GM18505 (cell line): ENCODE measurements around the gene PALLD.

Source experiments
- ATAC-seq: cut with Tn5 transposase; IDR thresholded peaks from one replicate; pipeline ENCODE4 v1.9.1; 2021; ENCODE audit not compliant: unreplicated experiment
- POLR2A ChIP-seq: IDR thresholded peaks from 4 replicates; pipeline ENCODE4 v1.6.1; 2011; ENCODE audit warnings: borderline replicate concordance; ENCODE audit not compliant: insufficient read depth, insufficient read length; ENCODE audit errors: extremely low read depth

Gene PALLD

GRCh38 chr4:168656946-168657473 lies 160.2 kb downstream of the PALLD start:
- TF ChIP-seq POLR2A: no peak

GRCh38 chr4:168658751-168659150 lies 161.9 kb downstream of the PALLD start:
- TF ChIP-seq POLR2A: no peak
- ATAC-seq: no peak

More at GRCh38 chr4:168656946-168657473, 160.2 kb downstream of the PALLD start:
- no peak for ATAC-seq

- no peak for ATAC-seq
- no peak for TF ChIP-seq POLR2A
These were observed 163.1 kb downstream of the PALLD start for GRCh38 chr4:168659741-168660465.

DNA sequence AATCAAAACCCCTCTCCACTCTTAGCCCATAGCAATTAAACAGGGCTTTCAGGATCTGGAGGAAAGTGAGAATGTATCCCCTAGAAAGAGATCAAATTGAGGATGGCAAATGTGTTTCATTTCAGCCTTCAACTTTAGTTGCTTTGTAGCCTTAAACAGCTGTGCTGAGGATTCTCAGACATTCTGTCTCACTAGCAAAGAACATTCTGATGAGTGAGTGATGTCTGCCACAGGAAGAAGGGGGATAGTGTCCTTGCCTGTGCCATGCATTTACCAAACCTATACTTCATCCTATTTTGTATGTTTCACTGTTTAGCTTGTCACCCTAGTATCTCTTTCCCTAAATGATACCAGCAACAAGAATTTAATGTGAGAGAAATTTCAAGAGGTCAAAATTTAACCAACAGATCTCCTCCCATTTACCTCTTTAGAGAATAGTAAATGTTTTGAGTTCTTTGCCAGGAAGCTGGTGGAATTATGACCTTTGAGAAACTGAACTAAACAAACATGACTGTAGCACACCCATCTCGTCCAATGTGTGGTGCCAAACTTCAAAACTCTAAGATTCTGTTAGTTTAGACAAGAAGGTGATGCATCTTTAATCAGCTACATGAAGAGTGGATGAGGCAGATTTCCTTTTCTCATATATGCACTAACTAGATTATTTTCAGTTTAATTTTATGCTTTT lies 165.6 kb downstream of the PALLD start:
- TF ChIP-seq POLR2A: no peak
- no peak for ATAC-seq

- no peak for ATAC-seq
- TF ChIP-seq POLR2A: no peak
These were observed 167.5 kb downstream of the PALLD start for GRCh38 chr4:168664242-168664891.

DNA sequence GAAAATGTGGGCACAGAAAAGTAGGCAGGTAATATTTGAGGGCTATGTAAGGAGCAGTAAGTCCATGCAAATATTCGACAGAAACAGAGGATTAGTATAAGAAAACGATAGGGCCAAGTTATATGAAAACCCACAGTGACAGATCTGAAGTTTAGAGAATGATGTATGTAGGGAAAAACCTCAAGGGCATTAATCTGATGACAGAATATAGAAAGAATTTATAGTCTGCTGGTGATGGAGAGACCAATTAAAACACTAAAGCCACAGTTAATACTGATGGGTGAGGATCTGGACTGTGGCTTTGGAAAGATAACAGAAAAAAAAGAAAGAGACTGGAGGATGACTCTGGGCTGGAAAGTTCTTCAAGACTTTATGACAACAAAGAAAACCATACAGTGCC lies 169.7 kb downstream of the PALLD start:
- no peak for ATAC-seq
- TF ChIP-seq POLR2A: no peak

- ATAC-seq: no peak
- no peak for TF ChIP-seq POLR2A
These were observed 170.5 kb downstream of the PALLD start for GRCh38 chr4:168667376-168667775.

DNA sequence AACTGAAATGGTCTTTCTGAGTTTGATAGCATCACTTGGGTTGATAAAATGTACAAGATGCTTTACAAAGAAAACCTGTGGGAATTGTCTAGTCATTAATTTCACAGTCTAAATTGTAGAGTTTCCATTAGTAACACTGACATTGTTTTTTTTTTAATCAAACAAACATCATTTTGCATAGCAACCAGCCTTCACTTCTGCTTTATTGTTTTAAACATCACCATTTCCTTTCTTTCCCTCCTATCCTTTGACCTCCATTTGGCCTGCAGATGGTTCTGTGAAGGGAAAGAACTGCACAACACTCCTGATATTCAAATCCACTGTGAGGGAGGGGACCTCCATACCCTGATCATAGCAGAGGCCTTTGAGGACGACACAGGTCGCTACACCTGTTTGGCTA lies 171.1 kb downstream of the PALLD start:
- no peak for ATAC-seq
- TF ChIP-seq POLR2A: no peak

GRCh38 chr4:168673476-168673875 lies 176.6 kb downstream of the PALLD start:
- no peak for ATAC-seq
- TF ChIP-seq POLR2A: no peak

DNA sequence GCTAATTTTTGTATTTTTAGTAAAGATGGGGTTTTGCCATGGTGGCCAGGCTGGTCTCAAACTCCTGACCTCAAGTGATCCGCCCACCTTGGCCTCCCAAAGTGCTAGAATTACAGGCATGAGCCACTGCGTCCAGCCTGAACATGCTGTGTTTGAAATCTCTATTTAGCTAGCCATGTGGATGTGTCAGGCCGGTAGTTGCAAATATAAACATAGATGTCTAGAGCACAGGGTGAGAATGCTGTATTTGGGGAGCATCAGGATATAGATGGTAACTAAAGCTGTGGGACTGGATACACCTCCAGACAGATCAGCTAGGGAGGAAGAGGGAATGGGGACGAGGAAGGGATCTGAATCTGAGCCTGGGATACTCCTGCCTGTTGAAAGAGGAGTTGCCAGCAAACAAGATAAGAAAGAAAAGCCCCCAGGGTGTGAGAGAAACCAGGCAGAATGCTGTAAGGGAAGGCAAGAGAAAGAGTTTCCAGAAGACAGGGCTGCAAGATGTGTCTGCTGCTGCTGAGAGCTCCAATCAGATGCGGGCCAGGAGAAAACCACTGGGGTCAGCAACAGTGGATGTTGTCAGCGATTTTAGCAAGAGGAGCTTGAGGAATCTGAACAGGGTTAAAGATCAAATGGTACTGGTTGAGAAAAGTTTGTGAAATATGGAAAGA lies 177.4 kb downstream of the PALLD start:
- ATAC-seq: no peak
- no peak for TF ChIP-seq POLR2A

DNA sequence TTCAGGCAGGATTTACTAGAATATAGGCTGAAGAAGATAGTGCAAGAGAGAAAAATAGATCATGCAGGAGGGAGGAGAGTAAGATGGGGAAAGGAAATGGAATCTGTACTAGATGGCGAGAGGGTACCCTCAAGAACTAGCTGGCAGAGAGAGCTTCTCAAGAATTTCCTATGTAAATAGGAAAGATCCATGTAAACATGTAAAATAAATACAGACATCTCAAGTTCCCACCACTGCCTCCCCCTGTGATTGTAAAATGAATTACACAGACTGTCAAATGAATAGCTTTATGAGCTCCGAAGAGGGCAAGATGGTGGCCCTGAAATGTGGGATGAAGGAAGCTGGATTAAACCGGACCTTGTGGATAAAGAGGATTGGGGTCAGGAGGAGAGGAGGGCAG lies 178.0 kb downstream of the PALLD start:
- TF ChIP-seq POLR2A: no peak
- ATAC-seq: no peak

- ATAC-seq: no peak
- no peak for TF ChIP-seq POLR2A
These were observed 180.2 kb downstream of the PALLD start for GRCh38 chr4:168677063-168677462.

DNA sequence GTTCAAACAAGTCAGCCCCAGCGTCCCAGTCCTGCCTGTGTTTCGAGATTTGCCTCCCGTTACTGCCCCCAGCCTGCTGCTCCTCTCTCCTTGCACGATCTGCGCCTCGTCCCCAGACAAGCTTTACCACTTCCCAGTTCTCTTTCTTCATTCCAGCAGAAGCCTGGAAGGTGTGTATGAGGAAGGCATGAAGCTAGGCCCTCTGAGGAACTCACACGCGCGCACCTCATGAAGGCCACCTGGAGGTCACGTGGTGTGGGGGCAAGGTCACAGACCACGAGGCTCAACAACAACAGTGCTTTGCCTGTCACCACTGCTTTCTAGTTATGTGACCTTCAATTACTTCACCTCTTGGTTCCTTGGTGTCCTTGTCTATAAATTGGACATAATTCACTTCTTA lies 181.0 kb downstream of the PALLD start:
- TF ChIP-seq POLR2A: no peak
- no peak for ATAC-seq

DNA sequence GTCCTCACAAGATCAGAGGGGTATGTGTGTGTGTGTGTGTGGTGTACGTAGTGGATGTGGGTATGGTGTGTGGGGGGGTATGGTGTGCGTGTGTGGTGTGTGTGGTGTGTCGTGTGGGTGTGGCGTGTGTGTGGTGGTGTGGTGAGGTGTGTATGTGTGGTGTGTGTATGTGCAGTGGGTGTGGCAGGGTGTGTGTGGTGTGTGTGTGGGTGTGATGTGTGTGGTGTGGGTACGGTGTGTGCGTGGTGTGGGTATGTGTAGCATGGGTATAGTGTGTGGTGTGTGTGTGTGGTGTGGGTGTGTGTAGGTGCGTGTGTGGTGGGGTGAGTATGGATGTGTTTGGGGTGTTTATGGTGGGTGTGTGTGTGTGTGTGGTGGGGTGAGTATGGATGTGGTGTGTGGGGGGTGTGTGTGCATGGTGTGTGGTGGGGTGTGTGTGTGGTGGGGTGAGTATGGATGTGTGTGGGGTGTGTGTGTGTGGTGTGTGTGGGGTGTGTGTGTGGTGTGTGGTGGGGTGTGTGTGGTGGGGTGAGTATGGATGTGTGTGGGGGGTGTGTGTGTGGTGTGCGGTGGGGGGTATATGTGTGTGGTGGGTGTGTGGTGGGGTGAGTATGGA lies 182.0 kb downstream of the PALLD start:
- TF ChIP-seq POLR2A: no peak
- ATAC-seq: no peak

- ATAC-seq: no peak
- TF ChIP-seq POLR2A: no peak
These were observed 182.5 kb downstream of the PALLD start for GRCh38 chr4:168679397-168679796.
